ENCODE measurements around the gene CTRB2. TPM values are rescaled to one million over a fixed set of nuclear protein-coding genes. Genes with fewer than 3 reads are reported as not detected.
A peak's percentile ranks its signal among the peaks of the same experiment; 100 is the strongest.

The CTRB2 gene
- total and polyA plus RNA-seq, 8 donors = 0.14 TPM; not detected in 7

DNA sequence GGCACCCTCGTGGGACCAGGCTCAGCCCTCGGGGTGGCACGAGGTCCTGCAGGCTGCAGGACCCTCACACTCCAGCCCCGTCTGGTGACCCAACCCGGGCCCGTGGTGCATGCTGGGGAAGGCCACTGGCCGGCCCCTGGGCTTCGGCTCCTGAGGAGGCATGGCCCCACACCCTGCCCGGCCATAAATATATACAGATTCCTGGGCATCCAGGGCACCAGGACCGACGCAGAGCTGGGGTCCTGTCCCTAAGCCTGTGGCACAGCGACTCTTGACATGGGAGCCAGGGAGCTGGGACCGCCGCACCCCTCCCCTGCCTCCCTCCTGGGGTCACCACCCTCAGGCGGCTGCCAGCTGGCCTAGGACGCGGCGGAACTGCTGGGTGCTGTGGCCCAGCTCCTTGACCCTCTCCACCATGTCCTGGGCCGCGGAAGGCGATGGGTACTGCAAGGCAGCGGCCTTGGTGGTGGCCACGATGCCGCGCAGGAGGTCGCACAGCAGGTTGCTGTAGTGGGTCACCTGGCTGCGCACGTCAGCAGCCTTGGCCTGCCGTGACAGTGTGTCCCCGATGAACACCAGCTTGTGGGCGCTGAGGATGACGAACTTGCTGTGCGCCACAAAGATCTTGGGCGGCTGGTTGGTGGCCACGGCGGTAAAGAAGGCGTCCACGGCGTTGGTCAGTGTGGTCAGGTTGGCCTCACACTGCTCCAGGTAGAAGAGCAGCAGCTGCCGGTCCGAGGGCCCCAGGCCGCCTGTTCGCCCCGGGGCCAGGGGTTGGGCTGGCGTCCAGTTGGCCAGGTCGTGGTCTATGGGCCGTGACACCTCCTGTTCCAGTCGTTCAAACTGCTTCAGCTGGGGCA is 22.4 kb upstream of the CTRB2 start:
- ATAC-seq = no peak
- intact Hi-C loops (cut with DNase I) = loop anchor here in 1 of 2 donors (5.0 kb wide), 1 partner anchor 158 kb away; no protein-coding TSS in a partner anchor
- TF ChIP-seq CTCF (IDR thresholded peaks at IDR 0.05) = no peak
- Histone ChIP-seq H3K9me3 (no peaks in the 10 kb centered on the region), H3K36me3 (peaks cover 0 to 58% of the 10 kb centered on the region in 2 donors), H3K27me3 (peaks cover 0 to 28% of the 10 kb centered on the region in 2 donors), H3K4me1 (peaks cover 0 to 4% of the 10 kb centered on the region in 2 donors), H3K27ac (no peak overlapping the region), H3K4me3 (no peak overlapping the region)
- DNase-seq = peak in 1 of 4 donors; percentile 77

- intact Hi-C loops (cut with DNase I) = no loop called here
- Histone ChIP-seq H3K4me3 (no peak overlapping the region), H3K27ac (no peak overlapping the region), H3K27me3 (peaks cover 0 to 28% of the 10 kb centered on the region in 2 donors), H3K36me3 (peaks cover 0 to 55% of the 10 kb centered on the region in 2 donors), H3K4me1 (no peaks in the 10 kb centered on the region), H3K9me3 (no peaks in the 10 kb centered on the region)
- DNase-seq (peak in 1 of 4 donors; percentile 65), ATAC-seq (no peak)
- TF ChIP-seq CTCF (IDR thresholded peaks at IDR 0.05) = no peak
These were observed 21.4 kb upstream of the CTRB2 start for GRCh38 chr16:75228143-75228976.

DNA sequence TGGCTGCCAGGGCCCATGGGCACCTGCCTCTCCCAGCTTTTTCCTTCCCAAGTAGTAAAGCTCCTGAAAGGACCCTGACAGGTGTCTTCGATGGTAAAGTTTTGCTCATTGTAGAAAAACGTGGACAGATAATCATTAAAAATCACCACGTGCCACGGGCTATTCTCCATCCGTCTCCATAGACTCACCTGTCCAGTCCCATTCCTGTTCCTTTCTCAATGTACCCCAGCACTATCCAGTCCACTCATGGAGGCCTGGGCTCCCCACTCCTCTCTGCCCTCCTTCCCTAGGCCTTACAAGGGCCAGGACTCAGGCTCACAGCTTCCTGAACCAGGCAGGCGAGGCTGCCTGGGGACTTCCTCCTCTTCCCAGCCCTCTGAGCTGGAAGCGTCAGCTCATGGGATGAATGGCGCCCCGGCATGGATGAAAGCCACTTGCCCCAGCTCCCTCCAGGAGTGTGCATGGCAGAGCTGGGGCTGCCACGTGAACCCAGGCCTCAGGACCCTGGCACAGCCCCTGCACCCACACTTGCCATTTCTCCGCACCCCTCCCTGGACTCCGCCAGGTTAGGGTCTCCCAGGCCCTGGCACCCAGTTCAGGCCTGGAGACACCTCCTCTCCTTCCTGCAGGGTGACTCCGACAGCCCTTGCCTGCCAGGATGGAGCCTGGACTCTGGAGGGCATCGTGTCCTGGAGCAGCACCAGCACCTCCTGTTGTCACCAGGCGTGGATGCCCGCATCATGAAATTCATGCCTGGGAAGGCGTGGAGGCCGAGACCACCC is 20.6 kb upstream of the CTRB2 start:
- peaks cover 0 to 47% of the 10 kb centered on the region in 2 donors for H3K36me3 ChIP-seq
- no peak for ATAC-seq

More for the DNA sequence above, 20.6 kb upstream of the CTRB2 start:
- H3K4me1 ChIP-seq = no peaks in the 10 kb centered on the region
- H3K27ac ChIP-seq = no peak overlapping the region
- TF ChIP-seq CTCF (IDR thresholded peaks at IDR 0.05) = no peak
- DNase-seq = peak in 1 of 4 donors; percentile 58
- intact Hi-C loops (cut with DNase I) = no loop called here
- H3K4me3 ChIP-seq = no peak overlapping the region
- H3K27me3 ChIP-seq = peaks cover 0 to 24% of the 10 kb centered on the region in 2 donors
- H3K9me3 ChIP-seq = no peaks in the 10 kb centered on the region
